Breast epithelium (tissue), 4 donors: ENCODE data around the gene ADCK1. TPM values are rescaled to one million over a fixed set of nuclear protein-coding genes. Genes with fewer than 3 reads are reported as not detected.
"Not testable (repeated sequence)": the region's sequence is repeated elsewhere in the genome, so short reads cannot be mapped to it uniquely, and the experiment has no call there.

Experiments used
- DNase-seq, 2 donors: peaks; one replicate each; pipeline ENCODE4 v3.0.0-alpha.2; 2019; ENCODE audit warnings: low spot score in 2 of 2
- H3K27ac ChIP-seq, 2 donors: fragments of 200-600 bp; sonication (generic) in 1 of 2; one replicate each; pipeline ENCODE4 v1.5.1; 2016 to 2019; ENCODE audit warnings: mild to moderate bottlenecking in 1 of 2
- H3K27me3 ChIP-seq, 2 donors: fragments of 200-600 bp; sonication (generic) in 1 of 2; one replicate each; pipeline versions ENCODE4 v1.5.1 to v1.6.0; 2017 to 2019; ENCODE audit warnings: control low read depth in 1 of 2, mild to moderate bottlenecking in 1 of 2
- H3K36me3 ChIP-seq: fragments of 200-600 bp; one replicate; pipeline ENCODE4 v1.5.1; 2019
- H3K4me1 ChIP-seq, 2 donors: fragments of 200-600 bp; sonication (generic); one replicate each; pipeline ENCODE4 v1.5.1; 2016 to 2019; ENCODE audit warnings: control low read depth in 1 of 2
- H3K4me3 ChIP-seq, 3 donors: fragments of 200-600 bp; sonication (generic); 1 replicate in 2 of 3; 2 replicates in 1 of 3; pipeline ENCODE4 v1.5.1; 2016 to 2019; ENCODE audit warnings: mild to moderate bottlenecking in 3 of 3, moderate library complexity in 2 of 3
- H3K9me3 ChIP-seq, 2 donors: fragments of 200-600 bp; sonication (generic) in 1 of 2; one replicate each; pipeline ENCODE4 v1.5.1; 2016 to 2019; ENCODE audit warnings: control low read depth in 1 of 2
- POLR2A ChIP-seq: fragments of 450-650 bp; IDR thresholded peaks from one replicate; pipeline ENCODE4 v1.6.1; 2016; ENCODE audit warnings: antibody characterized with exemption, mild to moderate bottlenecking, moderate library complexity
- POLR2AphosphoS5 ChIP-seq, 3 donors: sonication (generic); formaldehyde crosslinking; IDR thresholded peaks; one replicate each; pipeline ENCODE4 v1.6.1; 2017; ENCODE audit warnings: antibody characterized with exemption in 3 of 3
- intact Hi-C: fragments of 100-400 bp; cut with DNase I; formaldehyde crosslinking; loops from one replicate; pipeline ENCODE4 v1.15.1; 2023; ENCODE audit warnings: low total_unique reads
- total RNA-seq, 3 donors: library from RNA; depleted of rRNA; stranded (reverse); fragments of >200 nt; gene quantifications; one replicate each; pipeline ENCODE4 v1.1.0, GENCODE V29; 2016
- TF ChIP-seq, protein P1 (sequence below), 3 donors: fragments of 450-650 bp; IDR thresholded peaks; one replicate each; pipeline ENCODE4 v1.5.1; 2016 to 2017; ENCODE audit warnings: antibody characterized with exemption in 3 of 3, mild to moderate bottlenecking in 3 of 3, moderate library complexity in 3 of 3

ADCK1 gene
- total RNA-seq, 3 donors from 2014 or later, result 4.6 to 8.3 (median 4.9) TPM

DNA sequence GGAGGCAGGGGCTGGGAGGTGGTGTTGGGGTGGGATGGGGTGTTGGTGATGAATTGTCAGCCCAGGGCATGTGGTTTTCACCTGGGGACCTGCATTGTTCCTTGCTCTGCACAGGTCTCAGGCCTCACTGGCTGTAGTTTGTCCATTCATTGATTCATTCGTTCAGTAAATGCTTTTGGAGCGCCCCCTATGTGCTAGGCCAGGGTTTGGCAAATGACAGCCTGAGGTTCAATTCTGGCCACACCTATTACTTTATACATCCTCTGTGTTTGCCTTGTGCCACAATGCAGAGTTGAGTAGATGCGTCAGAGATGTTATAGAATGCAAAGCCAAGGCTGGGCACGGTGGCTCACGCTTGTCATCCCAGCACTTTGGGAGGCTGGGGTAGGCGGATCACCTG, 4.7 kb downstream of the ADCK1 start:
- DNase-seq, result no peak
- Histone ChIP-seq H3K27ac (no peak overlapping the region), H3K4me1 (no peaks in the 10 kb centered on the region), H3K36me3 (no peaks in the 10 kb centered on the region), H3K9me3 (no peaks in the 10 kb centered on the region), H3K4me3 (no peak overlapping the region), H3K27me3 (no peaks in the 10 kb centered on the region)
- intact Hi-C loops, result no loop called here
- TF ChIP-seq POLR2A (no peak), POLR2AphosphoS5 (IDR thresholded peaks at IDR 0.05) (no peak)
- TF ChIP-seq, protein P1, sequence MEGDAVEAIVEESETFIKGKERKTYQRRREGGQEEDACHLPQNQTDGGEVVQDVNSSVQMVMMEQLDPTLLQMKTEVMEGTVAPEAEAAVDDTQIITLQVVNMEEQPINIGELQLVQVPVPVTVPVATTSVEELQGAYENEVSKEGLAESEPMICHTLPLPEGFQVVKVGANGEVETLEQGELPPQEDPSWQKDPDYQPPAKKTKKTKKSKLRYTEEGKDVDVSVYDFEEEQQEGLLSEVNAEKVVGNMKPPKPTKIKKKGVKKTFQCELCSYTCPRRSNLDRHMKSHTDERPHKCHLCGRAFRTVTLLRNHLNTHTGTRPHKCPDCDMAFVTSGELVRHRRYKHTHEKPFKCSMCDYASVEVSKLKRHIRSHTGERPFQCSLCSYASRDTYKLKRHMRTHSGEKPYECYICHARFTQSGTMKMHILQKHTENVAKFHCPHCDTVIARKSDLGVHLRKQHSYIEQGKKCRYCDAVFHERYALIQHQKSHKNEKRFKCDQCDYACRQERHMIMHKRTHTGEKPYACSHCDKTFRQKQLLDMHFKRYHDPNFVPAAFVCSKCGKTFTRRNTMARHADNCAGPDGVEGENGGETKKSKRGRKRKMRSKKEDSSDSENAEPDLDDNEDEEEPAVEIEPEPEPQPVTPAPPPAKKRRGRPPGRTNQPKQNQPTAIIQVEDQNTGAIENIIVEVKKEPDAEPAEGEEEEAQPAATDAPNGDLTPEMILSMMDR (IDR thresholded peaks at IDR 0.05), result no peak

DNA sequence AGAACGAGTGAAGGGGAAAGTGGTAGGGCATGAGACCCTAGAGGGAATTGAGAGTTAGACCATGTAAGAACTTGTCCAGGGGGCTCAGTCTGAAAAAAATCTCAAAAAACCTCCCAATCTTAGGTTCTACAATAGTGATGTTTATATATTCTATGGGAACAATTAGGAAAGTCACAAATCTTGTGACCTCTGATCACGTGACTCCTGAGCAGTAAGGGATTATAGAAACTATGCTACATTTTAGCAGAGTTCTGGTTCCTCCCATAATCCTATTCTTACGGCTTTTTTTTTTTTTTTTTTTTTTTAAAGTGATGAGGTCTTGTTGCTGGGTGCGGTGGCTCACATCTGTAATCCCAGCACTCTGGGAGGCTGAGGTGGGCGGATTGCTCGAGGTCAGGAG, 5.8 kb downstream of the ADCK1 start:
- DNase-seq, result no peak
- TF ChIP-seq, protein P1 (IDR thresholded peaks at IDR 0.05), result no peak
- TF ChIP-seq POLR2AphosphoS5 (IDR thresholded peaks at IDR 0.05) (no peak), POLR2A (no peak)

DNA sequence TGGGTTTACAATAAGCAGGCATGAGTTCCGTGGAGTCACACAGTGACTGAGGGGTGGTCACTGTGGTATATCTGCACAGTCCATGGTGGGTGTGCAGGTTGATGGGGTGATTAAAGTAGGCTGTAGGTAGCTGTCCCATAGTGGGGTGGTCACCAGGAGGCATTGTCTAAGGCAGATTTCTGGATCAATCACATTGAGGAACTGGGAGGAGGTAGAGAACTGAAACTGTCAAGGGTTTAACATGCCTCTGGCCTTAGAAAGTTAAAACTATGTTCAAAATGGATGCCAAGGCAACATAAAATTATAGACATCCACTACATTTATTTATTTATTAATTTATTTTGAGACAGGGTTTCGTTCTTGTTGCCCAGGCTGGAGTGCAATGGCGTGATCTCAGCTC, 8.3 kb downstream of the ADCK1 start:
- no peak overlapping the region for H3K4me3 ChIP-seq
- no peak for DNase-seq
- H3K27ac ChIP-seq, result no peak overlapping the region
- H3K36me3 ChIP-seq, result no peaks in the 10 kb centered on the region
- no peaks in the 10 kb centered on the region for H3K9me3 ChIP-seq
- H3K27me3 ChIP-seq, result no peaks in the 10 kb centered on the region
- TF ChIP-seq POLR2A (no peak), POLR2AphosphoS5 (IDR thresholded peaks at IDR 0.05) (no peak)
- TF ChIP-seq, protein P1 (IDR thresholded peaks at IDR 0.05), result no peak
- intact Hi-C loops, result no loop called here
- no peaks in the 10 kb centered on the region for H3K4me1 ChIP-seq

More for the DNA sequence above, 5.8 kb downstream of the ADCK1 start:
- Histone ChIP-seq H3K27me3 (no peaks in the 10 kb centered on the region), H3K9me3 (no peaks in the 10 kb centered on the region), H3K4me1 (no peaks in the 10 kb centered on the region), H3K36me3 (no peaks in the 10 kb centered on the region), H3K27ac (no peak overlapping the region), H3K4me3 (no peak overlapping the region)
- intact Hi-C loops, result no loop called here

DNA sequence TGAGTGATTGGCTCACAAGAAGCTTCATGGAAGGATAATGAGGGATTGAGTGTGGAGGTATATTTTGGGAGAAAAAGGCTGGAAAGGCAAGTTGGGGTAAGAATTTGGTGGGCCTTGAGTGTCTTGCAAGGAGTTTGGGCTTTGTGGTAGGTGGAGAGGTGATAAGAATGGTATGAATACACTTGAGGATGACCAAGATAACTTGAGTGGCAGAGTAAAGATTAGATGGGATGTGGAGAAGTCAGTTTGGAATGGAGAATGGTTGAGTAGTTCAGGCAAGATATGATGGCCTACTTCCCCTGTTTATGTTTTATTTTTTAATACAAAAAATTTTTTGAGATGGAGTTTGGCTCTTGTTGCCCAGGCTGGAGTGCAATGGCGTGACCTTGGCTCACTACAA, 9.1 kb downstream of the ADCK1 start:
- Histone ChIP-seq H3K36me3 (no peaks in the 10 kb centered on the region), H3K27ac (no peak overlapping the region), H3K4me3 (no peak overlapping the region), H3K9me3 (no peaks in the 10 kb centered on the region), H3K27me3 (no peaks in the 10 kb centered on the region), H3K4me1 (no peaks in the 10 kb centered on the region)
- intact Hi-C loops, result no loop called here
- no peak for DNase-seq
- TF ChIP-seq POLR2AphosphoS5 (IDR thresholded peaks at IDR 0.05) (no peak), POLR2A (no peak)
- TF ChIP-seq, protein P1 (IDR thresholded peaks at IDR 0.05), result no peak

DNA sequence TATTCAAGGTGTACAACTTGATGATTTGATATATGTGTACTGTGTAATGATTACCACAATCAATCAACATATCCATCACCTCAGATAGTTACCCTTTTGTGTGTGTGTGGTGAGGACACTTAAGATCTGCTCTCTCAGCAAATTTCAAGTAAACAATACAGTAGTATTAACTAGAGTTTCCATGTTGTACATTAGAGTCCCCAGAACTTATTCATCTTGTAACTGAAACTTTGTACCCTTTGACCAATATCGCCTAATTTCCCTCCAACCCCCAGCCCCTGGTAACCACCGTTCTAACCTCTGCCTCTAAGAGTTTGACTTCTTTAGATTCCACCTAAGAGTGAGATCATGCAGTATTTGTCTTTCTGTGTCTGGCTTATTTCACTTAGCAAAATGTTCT, 12.1 kb downstream of the ADCK1 start:
- DNase-seq, result no peak
- Histone ChIP-seq H3K36me3 (no peaks in the 10 kb centered on the region), H3K27ac (no peak overlapping the region), H3K4me3 (no peak overlapping the region), H3K4me1 (no peaks in the 10 kb centered on the region), H3K27me3 (no peaks in the 10 kb centered on the region), H3K9me3 (no peaks in the 10 kb centered on the region)
- intact Hi-C loops, result no loop called here
- TF ChIP-seq POLR2AphosphoS5 (IDR thresholded peaks at IDR 0.05), result no peak
- TF ChIP-seq, protein P1 (IDR thresholded peaks at IDR 0.05), result no peak
- no peak for TF ChIP-seq POLR2A

DNA sequence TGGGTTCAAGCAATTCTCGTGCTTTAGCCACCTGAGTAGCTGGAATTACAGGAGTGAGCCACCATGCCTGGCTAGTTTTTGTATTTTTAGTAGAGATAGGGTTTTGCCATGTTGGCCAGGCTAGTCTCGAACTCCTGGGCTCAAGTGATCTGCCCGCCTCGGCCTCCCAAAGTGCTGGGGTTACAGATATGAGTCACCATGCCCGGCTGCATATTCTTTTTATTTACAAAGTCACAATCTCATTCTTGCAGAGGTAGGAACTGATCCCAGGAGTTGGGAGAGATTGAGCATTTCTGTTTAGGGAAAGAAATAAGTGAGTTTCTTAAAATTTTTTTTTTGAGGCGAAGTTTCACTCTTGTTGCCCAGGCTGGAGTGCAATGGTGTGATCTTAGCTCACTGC, 12.8 kb downstream of the ADCK1 start:
- H3K27ac ChIP-seq, H3K4me3 ChIP-seq, H3K4me1 ChIP-seq, H3K27me3 ChIP-seq, H3K9me3 ChIP-seq, intact Hi-C loops, DNase-seq, H3K36me3 ChIP-seq: not testable (repeated sequence)
